GM21381 (cell line): ENCODE results near the gene PCCA.
"Not testable (repeated sequence)": the region's sequence is repeated elsewhere in the genome, so short reads cannot be mapped to it uniquely, and the experiment has no call there.

Experiments used
- ATAC-seq: cut with Tn5 transposase; IDR thresholded peaks from one replicate; pipeline ENCODE4 v1.9.1; 2021; ENCODE audit warnings: mild to moderate bottlenecking, moderate library complexity; ENCODE audit not compliant: unreplicated experiment

Gene PCCA

DNA sequence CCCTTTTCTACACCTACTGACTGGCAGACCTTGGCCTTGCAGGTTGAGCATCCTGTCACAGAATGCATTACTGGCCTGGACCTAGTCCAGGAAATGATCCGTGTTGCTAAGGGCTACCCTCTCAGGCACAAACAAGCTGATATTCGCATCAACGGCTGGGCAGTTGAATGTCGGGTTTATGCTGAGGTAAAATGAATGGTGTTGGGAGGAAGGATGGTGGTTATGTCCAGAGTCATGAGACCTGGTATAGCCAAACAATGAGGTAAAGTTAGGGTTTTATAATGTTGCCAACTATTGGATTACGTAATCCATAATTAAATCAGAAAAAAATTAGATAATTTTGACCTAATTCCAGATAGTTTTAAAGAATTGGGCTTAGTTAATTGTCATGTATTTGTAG, 212.5 kb downstream of the PCCA start:
- no peak for ATAC-seq

GRCh38 chr13:100302391-100302790, 213.5 kb downstream of the PCCA start:
- ATAC-seq, result no peak

- ATAC-seq, result no peak
Measured at GRCh38 chr13:100304229-100304628, 215.3 kb downstream of the PCCA start.

GRCh38 chr13:100305398-100305797, 216.5 kb downstream of the PCCA start:
- no peak for ATAC-seq

- no peak for ATAC-seq
Measured at GRCh38 chr13:100306030-100306429, 217.1 kb downstream of the PCCA start.

DNA sequence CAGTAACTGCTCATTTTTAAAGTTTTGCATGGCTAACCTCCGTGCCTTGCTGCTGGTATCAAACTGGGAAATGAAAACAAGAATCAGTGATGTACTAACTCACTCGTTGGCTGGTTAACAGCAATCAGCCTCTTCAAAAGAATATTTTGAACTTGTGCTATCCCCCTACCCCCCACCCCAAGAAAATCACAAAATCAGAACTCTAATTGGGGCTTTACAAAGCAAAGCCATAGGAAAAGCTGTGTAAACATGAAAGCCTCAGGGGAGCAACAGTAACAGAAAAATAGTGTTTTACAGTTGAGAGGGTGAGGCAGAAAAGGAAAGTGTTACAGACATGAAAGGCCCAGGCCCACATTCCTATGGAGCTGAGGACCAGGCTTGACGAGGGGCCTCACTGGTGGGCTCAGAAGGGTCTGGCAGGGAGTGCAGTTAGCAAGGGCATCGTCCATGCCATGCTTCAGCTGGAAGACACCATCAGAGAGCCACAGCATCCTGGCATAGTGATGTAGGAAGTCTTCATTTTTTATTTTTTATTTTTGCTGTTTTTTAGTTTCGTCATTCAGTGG, 217.6 kb downstream of the PCCA start:
- no peak for ATAC-seq

- no peak for ATAC-seq
Measured at GRCh38 chr13:100314132-100314910, 225.4 kb downstream of the PCCA start.

GRCh38 chr13:100315522-100315921, 226.6 kb downstream of the PCCA start:
- ATAC-seq, result no peak

- ATAC-seq, result not testable (repeated sequence)
Measured at GRCh38 chr13:100318473-100318872, 229.6 kb downstream of the PCCA start.

DNA sequence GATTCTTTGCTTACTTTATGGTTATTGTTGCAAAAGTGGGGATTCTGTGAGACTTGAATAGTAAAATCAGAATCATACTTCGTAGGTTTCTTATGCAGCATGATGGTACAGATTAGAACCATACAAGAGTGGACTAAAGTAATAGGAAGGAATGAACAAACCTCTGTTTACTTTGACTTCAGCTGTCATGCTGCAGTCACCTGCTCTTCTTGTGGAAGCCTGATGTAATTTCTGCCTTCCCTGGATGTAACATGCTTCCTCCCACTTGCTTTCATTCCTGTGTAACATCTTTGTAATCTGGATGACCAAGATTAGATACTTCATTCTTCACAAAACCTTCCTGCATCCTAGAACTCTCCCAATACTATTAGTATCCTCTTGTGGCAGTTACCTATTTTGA, 235.0 kb downstream of the PCCA start:
- no peak for ATAC-seq

- ATAC-seq, result no peak
Measured at GRCh38 chr13:100330662-100331061, 241.8 kb downstream of the PCCA start.

DNA sequence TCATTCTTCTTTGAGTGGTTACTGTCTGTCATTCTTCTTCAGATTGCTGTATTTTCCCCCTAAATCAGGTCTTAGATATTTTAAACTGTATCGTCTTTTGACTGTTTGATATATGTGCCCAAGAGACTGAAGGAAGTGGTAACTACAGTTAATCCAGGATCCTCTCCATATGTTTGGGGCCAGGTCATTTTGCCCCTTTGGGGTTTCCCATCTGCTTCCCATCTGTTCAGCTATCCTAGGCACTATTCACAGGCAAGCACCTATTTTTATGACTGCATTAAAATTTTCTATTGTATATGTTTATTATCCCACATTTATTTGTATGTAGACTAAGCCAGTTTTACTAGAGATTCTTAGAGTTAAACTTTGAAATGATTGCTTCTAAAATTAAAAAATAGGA, 244.2 kb downstream of the PCCA start:
- no peak for ATAC-seq

DNA sequence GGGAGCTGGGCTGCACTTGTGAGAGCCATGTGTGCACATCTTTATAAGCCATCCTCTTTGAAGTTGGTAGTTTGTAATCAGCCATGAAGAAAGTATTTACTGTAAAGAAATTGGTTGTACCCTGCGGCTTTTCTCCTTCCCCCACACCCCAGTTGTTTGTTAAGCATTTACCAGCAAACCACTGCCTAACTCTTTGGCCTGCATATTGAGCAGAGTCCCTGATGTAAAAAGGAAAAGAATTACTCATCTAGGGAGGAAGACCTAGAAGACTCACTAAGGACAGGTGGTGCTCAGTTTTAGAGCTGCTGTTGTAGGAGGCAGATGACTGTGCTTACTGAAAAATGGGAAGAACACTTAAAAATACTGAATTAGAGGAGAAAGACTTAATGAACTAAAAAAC, 245.3 kb downstream of the PCCA start:
- peak; percentile 91 for ATAC-seq

DNA sequence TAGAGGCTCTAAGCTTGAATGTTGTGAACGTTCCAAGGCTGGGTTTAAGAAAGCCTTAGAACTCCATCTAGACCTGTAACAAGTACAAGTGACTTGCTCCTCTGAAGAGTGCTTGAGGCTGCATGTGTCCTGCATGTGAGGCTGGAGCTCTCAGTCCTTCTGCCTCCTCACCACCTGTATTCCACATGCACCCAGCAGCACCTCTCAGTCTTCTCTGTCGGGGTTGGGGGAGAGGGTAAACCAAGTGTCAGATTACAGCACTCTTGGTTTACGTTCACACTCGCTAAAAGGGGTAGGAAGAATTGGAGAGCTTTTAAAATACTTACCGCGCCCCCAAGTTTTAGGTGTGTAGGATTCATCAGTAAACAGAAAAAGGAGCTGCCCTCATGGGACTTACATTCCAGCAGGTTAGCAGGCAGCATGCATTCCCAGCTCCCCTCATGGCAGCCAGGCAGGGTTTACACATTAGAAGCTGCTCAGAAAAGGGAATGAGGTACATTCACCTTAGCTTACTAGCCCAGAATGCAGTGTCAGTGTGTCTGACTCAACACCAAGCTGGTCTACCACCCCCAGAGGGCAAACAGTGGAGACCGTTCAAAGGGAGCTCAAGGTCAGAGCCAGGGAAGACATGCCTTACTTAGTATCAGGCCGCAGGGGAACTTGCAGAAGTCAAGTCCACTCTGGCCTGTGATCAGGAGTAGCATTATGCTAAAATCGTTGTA, 248.1 kb downstream of the PCCA start:
- no peak for ATAC-seq

DNA sequence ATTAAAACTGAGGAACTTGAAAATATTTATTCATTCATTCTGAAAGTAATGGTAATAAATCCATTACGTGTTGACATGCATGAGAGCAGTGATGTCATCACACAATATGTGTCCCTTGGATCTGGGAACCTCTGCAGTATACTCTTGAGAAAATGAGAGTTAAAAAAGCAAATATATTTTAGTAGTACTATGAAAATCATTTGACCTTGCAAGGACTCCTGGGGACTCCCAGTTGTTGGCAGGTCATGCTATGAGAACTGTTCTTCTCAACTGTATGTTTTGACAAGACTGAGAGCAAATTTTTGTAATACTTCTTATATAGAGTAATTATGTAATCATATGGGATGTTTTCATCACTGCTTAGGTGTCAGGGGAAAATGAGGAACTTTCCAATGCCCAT, 249.4 kb downstream of the PCCA start:
- no peak for ATAC-seq

- ATAC-seq, result no peak
Measured at GRCh38 chr13:100339411-100339940, 250.6 kb downstream of the PCCA start.

GRCh38 chr13:100340865-100341264, 252.0 kb downstream of the PCCA start:
- ATAC-seq, result no peak

DNA sequence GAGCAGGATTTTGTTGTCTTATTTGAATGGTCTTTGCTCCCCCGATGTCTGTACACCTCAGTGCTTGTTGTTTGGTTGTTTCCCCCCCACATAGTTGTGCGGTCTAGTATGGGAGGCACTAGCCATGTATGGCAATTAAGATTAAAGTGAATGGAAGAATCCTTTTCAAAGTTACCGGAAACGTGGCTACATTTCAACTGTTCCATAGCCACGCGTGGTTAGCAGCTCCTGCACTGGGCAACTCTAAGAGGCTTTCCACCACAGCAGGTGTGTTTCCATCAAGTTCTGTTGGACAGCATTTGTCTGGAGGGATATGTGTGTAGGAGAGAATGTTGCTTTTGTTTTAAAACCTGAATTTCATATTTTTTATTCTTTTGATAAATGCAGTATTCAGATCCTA, 252.4 kb downstream of the PCCA start:
- ATAC-seq, result no peak

DNA sequence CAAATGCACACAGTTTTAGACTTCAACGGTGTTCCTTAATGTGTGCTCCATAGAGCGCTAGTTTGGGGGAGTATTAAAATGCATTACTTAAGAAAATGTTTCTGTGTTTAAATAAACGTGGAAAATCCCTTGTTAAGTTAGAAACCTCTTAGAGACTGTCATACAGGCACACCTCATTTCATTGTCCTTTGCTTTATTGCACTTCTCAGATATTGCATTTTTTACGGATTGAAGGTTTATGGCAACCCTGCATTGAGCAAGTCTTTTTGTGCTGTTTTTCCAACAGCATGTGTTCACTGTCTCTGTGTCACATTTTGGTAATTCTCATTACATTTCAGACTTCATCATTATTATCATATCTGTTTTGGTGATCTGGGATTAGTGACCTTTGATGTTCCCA, 255.7 kb downstream of the PCCA start:
- ATAC-seq, result no peak

DNA sequence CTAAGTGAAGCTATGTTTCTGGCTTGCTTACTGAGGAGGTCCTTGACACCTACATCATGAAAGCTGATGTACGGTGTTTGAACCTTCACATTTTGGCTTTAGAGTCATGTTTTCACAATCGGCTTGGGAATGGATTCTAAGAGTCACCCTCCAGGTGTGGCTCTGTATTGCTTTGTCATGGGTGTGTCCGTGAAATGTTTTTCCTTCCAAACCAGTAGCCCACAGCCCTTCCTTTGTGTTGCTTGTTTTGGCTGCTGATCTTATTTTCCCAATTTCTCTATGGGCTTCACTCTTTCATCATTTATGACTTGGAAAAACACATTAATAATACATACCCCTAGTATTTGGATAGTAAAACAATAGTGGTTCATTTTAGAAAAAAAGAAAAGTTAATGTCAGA, 259.1 kb downstream of the PCCA start:
- ATAC-seq, result no peak

- no peak for ATAC-seq
Measured at GRCh38 chr13:100349594-100349993, 260.7 kb downstream of the PCCA start.

DNA sequence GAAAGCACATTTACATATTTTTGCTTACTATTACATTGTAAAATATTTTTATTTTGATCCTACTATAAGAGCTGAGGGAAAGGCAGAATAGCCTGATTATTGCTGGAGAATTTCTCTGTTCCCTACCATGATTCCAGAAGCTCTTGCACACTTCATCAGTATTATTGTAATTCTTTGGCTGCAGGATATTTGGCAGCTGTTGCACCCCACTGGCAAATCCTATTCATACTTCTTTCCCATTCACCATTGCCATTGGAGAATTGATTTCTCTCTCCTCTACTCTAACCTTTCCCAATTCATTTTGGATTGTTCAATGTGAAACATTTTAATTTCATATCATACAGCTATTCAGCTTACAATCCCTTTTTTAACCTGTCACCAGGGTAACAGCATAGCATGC, 261.7 kb downstream of the PCCA start:
- no peak for ATAC-seq
